Uterus (tissue), 4 donors: ENCODE data around the gene SVEP1. TPM values are rescaled to one million over a fixed set of nuclear protein-coding genes. Genes with fewer than 3 reads are reported as not detected.

Source experiments
- DNase-seq, 2 donors: peaks; one replicate each; pipeline ENCODE4 v3.0.0-alpha.2; 2019 to 2020
- H3K27ac ChIP-seq, 2 donors: fragments of 200-600 bp; sonication (generic); 1 replicate in 1 of 2; 2 replicates in 1 of 2; pipeline ENCODE4 v1.5.1; 2016 to 2018
- H3K27me3 ChIP-seq, 2 donors: fragments of 200-600 bp; sonication (generic); one replicate each; pipeline ENCODE4 v1.5.1; 2018 to 2019; ENCODE audit warnings: control low read depth in 1 of 2
- H3K36me3 ChIP-seq, 2 donors: fragments of 200-600 bp; sonication (generic); one replicate each; pipeline ENCODE4 v1.5.1; 2019; ENCODE audit warnings: control low read depth in 1 of 2
- H3K4me1 ChIP-seq, 2 donors: fragments of 200-600 bp; sonication (generic); one replicate each; pipeline ENCODE4 v1.5.1; 2018 to 2019; ENCODE audit warnings: control low read depth in 1 of 2
- H3K4me3 ChIP-seq, 2 donors: fragments of 200-600 bp; sonication (generic); 1 replicate in 1 of 2; 2 replicates in 1 of 2; pipeline ENCODE4 v1.5.1; 2018 to 2019; ENCODE audit warnings: mild to moderate bottlenecking in 1 of 2
- H3K9me3 ChIP-seq, 2 donors: fragments of 200-600 bp; sonication (generic); one replicate each; pipeline ENCODE4 v1.5.1; 2019; ENCODE audit warnings: control low read depth in 1 of 2
- CTCF ChIP-seq, 4 experiments: fragments of 200-600 bp in 2 of 4; fragments of 450-650 bp in 2 of 4; sonication (generic) in 2 of 4; IDR thresholded peaks; one replicate each; pipeline ENCODE4 v1.5.1; 2016 to 2019; ENCODE audit warnings: antibody characterized with exemption in 4 of 4, mild to moderate bottlenecking in 2 of 4, moderate library complexity in 1 of 4
- POLR2A ChIP-seq, 2 donors: fragments of 450-650 bp; IDR thresholded peaks; one replicate each; pipeline ENCODE4 v1.6.1; 2016; ENCODE audit warnings: antibody characterized with exemption in 2 of 2, mild to moderate bottlenecking in 1 of 2, moderate library complexity in 1 of 2
- intact Hi-C: fragments of 100-400 bp; cut with DNase I; formaldehyde crosslinking; loops from one replicate; pipeline ENCODE4 v1.15.1; 2023; ENCODE audit warnings: low total_unique reads
- total RNA-seq, 4 donors: library from RNA; depleted of rRNA in 3 of 4; stranded (reverse); fragments of >200 nt in 3 of 4; gene quantifications; one replicate each; pipeline versions ENCODE4 v1.1.0 to v1.2.4, GENCODE V29; 2014 to 2023
- donor health status: DM: yes; HTN: yes; CAD: no.

The SVEP1 gene
- total RNA-seq, 4 donors from 2014 or later = 47.9 to 63.5 (median 58.0) TPM

- TF ChIP-seq POLR2A (IDR thresholded peaks at IDR 0.05) (no peak), CTCF (IDR thresholded peaks at IDR 0.05) (no peak)
- H3K36me3 ChIP-seq = no peaks in the 10 kb centered on the region
- intact Hi-C loops = no loop called here
Measured at GRCh38 chr9:110591526-110591925, 12.0 kb upstream of the SVEP1 start.

DNA sequence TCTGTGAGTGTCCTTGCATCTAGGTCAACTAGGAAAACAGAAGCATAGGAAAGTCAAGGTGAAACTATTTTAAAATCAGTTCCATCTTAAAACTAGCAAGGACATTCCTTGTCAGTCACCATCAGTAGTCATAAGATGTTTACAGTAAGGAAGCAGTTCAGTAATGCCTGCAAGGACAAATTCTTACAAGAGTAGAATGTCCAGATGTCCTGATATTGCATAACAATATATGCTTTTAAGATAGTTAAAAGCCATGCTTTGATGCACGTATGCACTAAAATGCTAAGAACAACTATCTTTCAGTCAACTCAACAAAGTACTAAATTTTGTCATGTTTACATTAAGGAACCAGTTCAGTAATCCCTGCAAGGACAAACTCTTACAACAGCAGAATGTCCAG, 11.3 kb upstream of the SVEP1 start:
- no peaks in the 10 kb centered on the region for H3K4me1 ChIP-seq
- intact Hi-C loops = no loop called here
- H3K27me3 ChIP-seq = no peaks in the 10 kb centered on the region
- no peak overlapping the region for H3K27ac ChIP-seq
- no peaks in the 10 kb centered on the region for H3K36me3 ChIP-seq
- TF ChIP-seq CTCF (IDR thresholded peaks at IDR 0.05) (no peak), POLR2A (IDR thresholded peaks at IDR 0.05) (no peak)
- no peak for DNase-seq
- H3K4me3 ChIP-seq = no peak overlapping the region
- H3K9me3 ChIP-seq = no peaks in the 10 kb centered on the region

More at GRCh38 chr9:110591526-110591925, 12.0 kb upstream of the SVEP1 start:
- H3K4me3 ChIP-seq = no peak overlapping the region
- H3K9me3 ChIP-seq = no peaks in the 10 kb centered on the region
- H3K4me1 ChIP-seq = no peaks in the 10 kb centered on the region
- H3K27ac ChIP-seq = no peak overlapping the region
- no peak for DNase-seq
- H3K27me3 ChIP-seq = no peaks in the 10 kb centered on the region

GRCh38 chr9:110588296-110588695, 8.8 kb upstream of the SVEP1 start:
- intact Hi-C loops = no loop called here
- no peaks in the 10 kb centered on the region for H3K36me3 ChIP-seq
- no peak overlapping the region for H3K27ac ChIP-seq
- H3K27me3 ChIP-seq = no peaks in the 10 kb centered on the region
- TF ChIP-seq CTCF (IDR thresholded peaks at IDR 0.05) = no peak
- TF ChIP-seq POLR2A (IDR thresholded peaks at IDR 0.05) = no peak
- H3K9me3 ChIP-seq = no peaks in the 10 kb centered on the region
- DNase-seq = no peak
- H3K4me1 ChIP-seq = no peaks in the 10 kb centered on the region
- H3K4me3 ChIP-seq = no peak overlapping the region

DNA sequence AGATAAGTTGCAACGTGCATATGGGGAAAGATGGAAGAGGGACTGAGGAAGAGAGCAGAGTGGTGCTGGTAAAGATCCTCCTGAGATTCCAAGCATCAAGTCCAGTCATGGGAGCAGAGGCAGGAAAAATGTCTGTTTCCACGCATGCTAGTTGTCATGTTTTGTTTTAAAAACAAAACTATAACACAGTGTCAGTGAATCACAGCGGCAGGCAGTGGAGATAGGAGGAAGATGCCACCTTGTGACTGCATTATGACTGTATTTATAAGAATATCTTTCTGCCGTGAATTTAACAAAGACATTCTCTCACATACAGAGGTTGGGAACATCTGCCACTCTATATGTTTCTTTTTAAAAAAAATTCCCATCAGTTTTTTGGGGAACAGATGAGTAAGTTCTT, 3.7 kb upstream of the SVEP1 start:
- Histone ChIP-seq H3K4me1 (no peaks in the 10 kb centered on the region), H3K9me3 (no peaks in the 10 kb centered on the region), H3K27me3 (peaks cover 0 to 6% of the 10 kb centered on the region in 2 donors), H3K36me3 (no peaks in the 10 kb centered on the region), H3K27ac (no peak overlapping the region), H3K4me3 (no peak overlapping the region)
- no peak for DNase-seq
- intact Hi-C loops = no loop called here
- TF ChIP-seq CTCF (IDR thresholded peaks at IDR 0.05) (peak in 2 of 4 experiments; percentile 18 to 20), POLR2A (IDR thresholded peaks at IDR 0.05) (no peak)

DNA sequence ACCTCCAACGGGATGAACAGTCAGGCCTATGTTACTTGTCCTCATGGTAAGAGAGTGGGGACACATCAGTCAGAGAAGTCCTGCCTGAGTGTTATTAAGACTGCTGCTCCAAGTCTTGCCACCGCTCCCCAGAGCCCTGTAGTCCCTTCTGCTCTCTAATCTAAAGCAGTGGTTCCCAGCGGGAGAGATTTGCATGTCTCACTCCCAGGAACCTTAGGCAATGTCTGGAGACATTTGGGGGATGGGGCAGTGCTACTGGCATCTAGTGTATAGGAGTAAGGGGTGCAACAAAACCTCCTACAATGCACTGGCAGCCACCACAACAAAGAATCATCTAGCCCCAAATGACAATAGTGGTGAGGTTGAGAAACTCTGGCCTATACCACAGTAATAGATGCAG, 2.6 kb upstream of the SVEP1 start:
- intact Hi-C loops = no loop called here

More for the DNA sequence above, 2.6 kb upstream of the SVEP1 start:
- H3K4me1 ChIP-seq = no peaks in the 10 kb centered on the region
- H3K9me3 ChIP-seq = no peaks in the 10 kb centered on the region
- no peak for DNase-seq
- TF ChIP-seq POLR2A (IDR thresholded peaks at IDR 0.05) (no peak), CTCF (IDR thresholded peaks at IDR 0.05) (no peak)
- no peak overlapping the region for H3K4me3 ChIP-seq
- H3K36me3 ChIP-seq = no peaks in the 10 kb centered on the region
- H3K27me3 ChIP-seq = peaks cover 0 to 14% of the 10 kb centered on the region in 2 donors
- H3K27ac ChIP-seq = no peak overlapping the region
